NB4 (cell line): Measurements from ENCODE around the gene HEY2.

Source experiments
- POLR2A ChIP-seq: IDR thresholded peaks from 2 replicates; pipeline ENCODE4 v1.6.1; 2011; ENCODE audit warnings: mild to moderate bottlenecking; ENCODE audit not compliant: insufficient read length; ENCODE audit errors: extremely low read depth
- TF ChIP-seq, protein P1 (sequence below): IDR thresholded peaks from one replicate; pipeline ENCODE4 v1.5.1; 2012; ENCODE audit warnings: low read depth, low read length

DNA sequence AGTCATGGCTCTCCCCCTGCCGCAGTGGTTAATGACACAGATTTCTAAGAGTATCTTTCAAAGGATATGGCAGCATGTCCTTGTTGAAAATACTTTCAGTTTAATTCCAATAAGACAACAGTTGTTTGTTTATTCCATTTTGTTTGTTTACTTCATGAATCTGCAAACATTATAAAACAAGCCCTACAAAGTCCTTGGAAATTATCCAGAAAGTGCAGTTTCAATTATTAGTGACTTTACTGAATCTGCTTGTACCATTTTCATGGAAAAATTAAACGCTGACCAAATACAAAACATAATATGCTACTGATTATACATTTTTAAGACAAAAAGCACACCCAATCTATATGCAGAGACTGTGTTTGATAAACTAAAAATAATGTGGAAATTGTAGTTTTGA, 3.3 kb downstream of the HEY2 start:
- TF ChIP-seq, protein P1, sequence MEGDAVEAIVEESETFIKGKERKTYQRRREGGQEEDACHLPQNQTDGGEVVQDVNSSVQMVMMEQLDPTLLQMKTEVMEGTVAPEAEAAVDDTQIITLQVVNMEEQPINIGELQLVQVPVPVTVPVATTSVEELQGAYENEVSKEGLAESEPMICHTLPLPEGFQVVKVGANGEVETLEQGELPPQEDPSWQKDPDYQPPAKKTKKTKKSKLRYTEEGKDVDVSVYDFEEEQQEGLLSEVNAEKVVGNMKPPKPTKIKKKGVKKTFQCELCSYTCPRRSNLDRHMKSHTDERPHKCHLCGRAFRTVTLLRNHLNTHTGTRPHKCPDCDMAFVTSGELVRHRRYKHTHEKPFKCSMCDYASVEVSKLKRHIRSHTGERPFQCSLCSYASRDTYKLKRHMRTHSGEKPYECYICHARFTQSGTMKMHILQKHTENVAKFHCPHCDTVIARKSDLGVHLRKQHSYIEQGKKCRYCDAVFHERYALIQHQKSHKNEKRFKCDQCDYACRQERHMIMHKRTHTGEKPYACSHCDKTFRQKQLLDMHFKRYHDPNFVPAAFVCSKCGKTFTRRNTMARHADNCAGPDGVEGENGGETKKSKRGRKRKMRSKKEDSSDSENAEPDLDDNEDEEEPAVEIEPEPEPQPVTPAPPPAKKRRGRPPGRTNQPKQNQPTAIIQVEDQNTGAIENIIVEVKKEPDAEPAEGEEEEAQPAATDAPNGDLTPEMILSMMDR = no peak
- TF ChIP-seq POLR2A = no peak
